ENCODE results near the gene PITHD1.

Gene PITHD1, protein sequence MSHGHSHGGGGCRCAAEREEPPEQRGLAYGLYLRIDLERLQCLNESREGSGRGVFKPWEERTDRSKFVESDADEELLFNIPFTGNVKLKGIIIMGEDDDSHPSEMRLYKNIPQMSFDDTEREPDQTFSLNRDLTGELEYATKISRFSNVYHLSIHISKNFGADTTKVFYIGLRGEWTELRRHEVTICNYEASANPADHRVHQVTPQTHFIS

DNA sequence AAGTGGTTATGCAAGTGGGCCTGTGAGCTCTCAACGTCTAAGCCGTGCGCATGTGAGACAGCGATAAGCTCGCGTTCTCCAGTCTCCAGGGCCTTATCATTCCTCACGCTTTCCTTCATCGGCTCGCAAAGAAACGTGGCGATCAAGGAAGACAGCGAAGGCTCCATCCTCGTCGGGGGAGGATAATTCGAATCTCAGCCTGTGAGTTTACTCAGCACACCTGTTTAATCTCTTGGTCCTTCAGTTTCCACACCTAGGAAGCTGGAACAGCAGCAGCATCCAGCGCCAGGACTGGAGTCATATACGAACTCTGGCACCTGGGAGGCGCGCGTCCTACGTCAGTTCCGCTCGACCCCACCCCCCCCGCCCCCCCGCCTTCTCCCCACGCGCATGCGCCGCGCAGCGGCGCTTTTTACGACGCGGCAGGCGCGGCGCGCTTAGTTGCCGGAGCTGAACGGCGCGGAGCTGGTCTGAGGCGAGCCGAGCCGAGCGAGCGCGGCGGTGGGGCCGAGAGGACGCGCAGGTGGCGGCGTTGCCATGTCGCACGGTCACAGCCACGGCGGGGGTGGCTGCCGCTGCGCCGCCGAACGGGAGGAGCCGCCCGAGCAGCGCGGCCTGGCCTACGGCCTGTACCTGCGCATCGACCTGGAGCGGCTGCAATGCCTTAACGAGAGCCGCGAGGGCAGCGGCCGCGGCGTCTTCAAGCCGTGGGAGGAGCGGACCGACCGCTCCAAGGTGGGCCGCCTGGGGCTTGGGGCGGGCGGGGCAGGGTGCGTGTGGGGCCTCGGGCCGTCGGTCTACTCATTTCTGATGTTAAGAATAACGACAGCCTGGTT, at the start of gene PITHD1:
PITHD1 (plus strand) TSS at position 440 of the 836 bp plus-strand sequence; CDS start at position 538, 98 bp downstream.
- TF ChIP-seq NFIC (IDR thresholded peaks at IDR 0.05) (0 out of 2 replicates have a peak, but pooled peaks have one; percentile 8), FOXM1 (IDR thresholded peaks at IDR 0.05; ENCODE audit: borderline replicate concordance, low read depth) (peak; percentile 42; the same call in 1 of the 2 replicates), TAF1 (IDR thresholded peaks at IDR 0.05; ENCODE audit: low read depth) (peak; percentile 74; the same call in 1 of the 2 replicates), EP300 (IDR thresholded peaks at IDR 0.05; ENCODE audit: borderline replicate concordance) (peak; percentile 34; the same call in 1 of the 2 replicates), RAD21 (IDR thresholded peaks at IDR 0.05; ENCODE audit: low read depth) (no peak), CEBPB (IDR thresholded peaks at IDR 0.05) (no peak), CREB1 (IDR thresholded peaks at IDR 0.05; ENCODE audit: low read depth) (peak; percentile 86), YY1 (IDR thresholded peaks at IDR 0.05; ENCODE audit: low read depth) (peak; percentile 47; the same call in 1 of the 2 replicates)

DNA sequence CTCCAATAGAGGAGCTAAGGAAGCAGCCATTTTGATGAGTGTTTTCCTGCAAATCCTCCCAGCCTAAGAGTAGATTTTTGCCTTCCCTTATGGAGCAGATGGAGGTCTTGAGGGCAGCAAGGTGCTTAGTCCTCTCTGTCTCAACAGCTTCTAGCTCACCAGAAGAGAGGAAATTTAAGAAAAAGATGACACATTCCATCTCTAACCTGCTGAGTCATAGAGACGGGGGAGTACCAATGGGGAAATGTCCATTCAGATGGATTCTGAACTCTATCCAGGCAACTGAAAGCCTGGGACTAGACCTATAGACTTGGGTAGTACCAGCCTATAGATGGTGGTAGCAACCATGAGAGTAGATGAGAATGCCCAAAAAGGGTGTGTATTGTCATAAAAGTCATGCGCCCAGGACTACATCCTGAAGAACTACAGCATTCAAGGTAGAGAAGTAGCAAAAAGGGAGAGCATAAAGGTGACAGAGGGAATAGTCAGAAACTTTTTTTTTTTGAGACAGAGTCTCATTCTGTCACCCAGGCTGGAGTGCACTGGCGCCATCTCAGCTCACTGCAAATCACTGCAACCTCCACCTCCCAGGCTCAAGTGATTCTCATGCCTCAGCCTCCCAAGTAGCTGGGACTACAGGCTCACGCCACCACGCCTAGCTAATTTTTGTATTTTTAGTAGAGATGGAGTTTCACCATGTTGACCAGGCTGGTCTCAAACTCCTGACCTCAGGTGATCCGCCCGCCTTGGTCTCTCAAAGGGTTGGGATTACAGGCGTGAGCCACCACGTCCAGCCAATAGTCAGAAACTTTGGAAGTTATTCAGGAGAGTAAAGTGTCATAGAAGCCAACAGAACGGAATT, 45.6 kb upstream of the PITHD1 start:
- no peak for TF ChIP-seq YY1 (IDR thresholded peaks at IDR 0.05; ENCODE audit: low read depth)
- no peak for TF ChIP-seq CEBPB (IDR thresholded peaks at IDR 0.05)
- TF ChIP-seq EP300 (IDR thresholded peaks at IDR 0.05; ENCODE audit: borderline replicate concordance): no peak
- TF ChIP-seq, protein P1, sequence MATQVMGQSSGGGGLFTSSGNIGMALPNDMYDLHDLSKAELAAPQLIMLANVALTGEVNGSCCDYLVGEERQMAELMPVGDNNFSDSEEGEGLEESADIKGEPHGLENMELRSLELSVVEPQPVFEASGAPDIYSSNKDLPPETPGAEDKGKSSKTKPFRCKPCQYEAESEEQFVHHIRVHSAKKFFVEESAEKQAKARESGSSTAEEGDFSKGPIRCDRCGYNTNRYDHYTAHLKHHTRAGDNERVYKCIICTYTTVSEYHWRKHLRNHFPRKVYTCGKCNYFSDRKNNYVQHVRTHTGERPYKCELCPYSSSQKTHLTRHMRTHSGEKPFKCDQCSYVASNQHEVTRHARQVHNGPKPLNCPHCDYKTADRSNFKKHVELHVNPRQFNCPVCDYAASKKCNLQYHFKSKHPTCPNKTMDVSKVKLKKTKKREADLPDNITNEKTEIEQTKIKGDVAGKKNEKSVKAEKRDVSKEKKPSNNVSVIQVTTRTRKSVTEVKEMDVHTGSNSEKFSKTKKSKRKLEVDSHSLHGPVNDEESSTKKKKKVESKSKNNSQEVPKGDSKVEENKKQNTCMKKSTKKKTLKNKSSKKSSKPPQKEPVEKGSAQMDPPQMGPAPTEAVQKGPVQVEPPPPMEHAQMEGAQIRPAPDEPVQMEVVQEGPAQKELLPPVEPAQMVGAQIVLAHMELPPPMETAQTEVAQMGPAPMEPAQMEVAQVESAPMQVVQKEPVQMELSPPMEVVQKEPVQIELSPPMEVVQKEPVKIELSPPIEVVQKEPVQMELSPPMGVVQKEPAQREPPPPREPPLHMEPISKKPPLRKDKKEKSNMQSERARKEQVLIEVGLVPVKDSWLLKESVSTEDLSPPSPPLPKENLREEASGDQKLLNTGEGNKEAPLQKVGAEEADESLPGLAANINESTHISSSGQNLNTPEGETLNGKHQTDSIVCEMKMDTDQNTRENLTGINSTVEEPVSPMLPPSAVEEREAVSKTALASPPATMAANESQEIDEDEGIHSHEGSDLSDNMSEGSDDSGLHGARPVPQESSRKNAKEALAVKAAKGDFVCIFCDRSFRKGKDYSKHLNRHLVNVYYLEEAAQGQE (IDR thresholded peaks at IDR 0.05; ENCODE audit: low read depth): no peak
- TF ChIP-seq CREB1 (IDR thresholded peaks at IDR 0.05; ENCODE audit: low read depth): no peak
- TF ChIP-seq TCF12 (IDR thresholded peaks at IDR 0.05; ENCODE audit: low read depth): no peak
- TF ChIP-seq NFIC (IDR thresholded peaks at IDR 0.05): no peak
- TF ChIP-seq RAD21 (IDR thresholded peaks at IDR 0.05; ENCODE audit: low read depth): no peak
- TF ChIP-seq, protein P2, sequence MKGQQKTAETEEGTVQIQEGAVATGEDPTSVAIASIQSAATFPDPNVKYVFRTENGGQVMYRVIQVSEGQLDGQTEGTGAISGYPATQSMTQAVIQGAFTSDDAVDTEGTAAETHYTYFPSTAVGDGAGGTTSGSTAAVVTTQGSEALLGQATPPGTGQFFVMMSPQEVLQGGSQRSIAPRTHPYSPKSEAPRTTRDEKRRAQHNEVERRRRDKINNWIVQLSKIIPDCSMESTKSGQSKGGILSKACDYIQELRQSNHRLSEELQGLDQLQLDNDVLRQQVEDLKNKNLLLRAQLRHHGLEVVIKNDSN (IDR thresholded peaks at IDR 0.05): no peak
- no peak for TF ChIP-seq ZBTB7A (IDR thresholded peaks at IDR 0.05; ENCODE audit: low read depth)
- no peak for TF ChIP-seq TEAD4 (IDR thresholded peaks at IDR 0.05)

DNA sequence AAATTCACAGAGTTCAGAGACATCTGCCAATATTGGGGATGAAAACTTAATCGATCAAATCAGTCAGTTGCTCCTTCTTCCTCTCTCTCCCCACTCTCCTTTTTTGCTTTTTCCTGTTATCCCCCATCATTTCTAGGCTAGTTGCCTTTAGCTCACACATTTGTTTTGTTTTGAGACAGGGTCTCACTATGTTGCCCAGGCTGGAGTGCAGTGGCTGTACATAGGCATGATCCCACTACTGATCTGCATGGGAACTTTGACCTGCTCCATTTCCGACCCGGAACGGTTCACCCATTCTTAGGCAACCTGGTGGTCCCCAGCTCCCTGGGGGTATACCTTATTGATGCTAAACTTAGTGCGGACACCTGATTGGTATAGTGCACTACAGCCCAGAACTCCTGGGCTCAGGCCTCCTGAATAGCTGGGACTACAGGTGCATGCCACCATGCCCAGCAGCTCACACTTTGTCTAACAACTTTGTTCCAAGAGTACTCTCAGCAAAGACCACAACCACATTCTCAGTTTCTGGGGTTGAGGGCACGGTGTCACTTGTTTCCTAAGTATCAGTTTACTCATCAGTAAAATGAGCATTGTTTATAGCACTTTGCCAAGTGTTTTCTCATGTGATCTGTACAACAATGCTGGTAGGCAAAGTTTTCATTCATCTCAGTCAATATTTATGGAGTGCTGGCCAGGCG, 41.6 kb upstream of the PITHD1 start:
- TF ChIP-seq CREB1 (IDR thresholded peaks at IDR 0.05; ENCODE audit: low read depth): no peak

DNA sequence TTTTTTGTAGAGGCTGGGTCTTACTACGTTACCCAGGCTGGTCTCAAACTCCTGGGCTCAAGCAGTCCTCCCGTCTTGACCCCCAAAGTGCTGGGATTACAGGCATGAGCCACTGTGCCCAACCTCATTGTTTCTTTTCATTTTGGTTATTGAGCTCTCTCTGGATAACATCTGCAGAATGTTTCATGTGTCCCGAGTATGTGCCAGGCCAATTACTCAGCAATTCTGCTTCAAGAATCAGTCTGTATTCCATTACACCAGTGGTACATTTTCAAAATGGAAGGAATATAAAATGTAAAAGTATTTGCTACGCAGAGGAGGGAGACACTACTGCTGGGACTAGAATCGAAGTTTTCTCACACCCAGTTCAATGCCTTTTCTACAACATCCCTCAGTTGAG, 36.6 kb upstream of the PITHD1 start:
- TF ChIP-seq TEAD4 (IDR thresholded peaks at IDR 0.05) (no peak), FOXM1 (IDR thresholded peaks at IDR 0.05; ENCODE audit: borderline replicate concordance, low read depth) (no peak), EP300 (IDR thresholded peaks at IDR 0.05; ENCODE audit: borderline replicate concordance) (no peak), ZBTB7A (IDR thresholded peaks at IDR 0.05; ENCODE audit: low read depth) (no peak), RAD21 (IDR thresholded peaks at IDR 0.05; ENCODE audit: low read depth) (no peak), YY1 (IDR thresholded peaks at IDR 0.05; ENCODE audit: low read depth) (no peak), CREB1 (IDR thresholded peaks at IDR 0.05; ENCODE audit: low read depth) (no peak), CEBPB (IDR thresholded peaks at IDR 0.05) (no peak), NFIC (IDR thresholded peaks at IDR 0.05) (no peak), EGR1 (IDR thresholded peaks at IDR 0.05) (no peak), TCF12 (IDR thresholded peaks at IDR 0.05; ENCODE audit: low read depth) (no peak), TAF1 (IDR thresholded peaks at IDR 0.05; ENCODE audit: low read depth) (no peak)
- TF ChIP-seq, protein P1 (IDR thresholded peaks at IDR 0.05; ENCODE audit: low read depth): no peak
- TF ChIP-seq, protein P3, sequence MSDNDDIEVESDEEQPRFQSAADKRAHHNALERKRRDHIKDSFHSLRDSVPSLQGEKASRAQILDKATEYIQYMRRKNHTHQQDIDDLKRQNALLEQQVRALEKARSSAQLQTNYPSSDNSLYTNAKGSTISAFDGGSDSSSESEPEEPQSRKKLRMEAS (IDR thresholded peaks at IDR 0.05): no peak
- TF ChIP-seq, protein P2 (IDR thresholded peaks at IDR 0.05): no peak

All from Ishikawa (cell line).